M059J (cell line): ENCODE data around the gene DSG3. TPM values are rescaled to one million over a fixed set of nuclear protein-coding genes. Genes with fewer than 3 reads are reported as not detected.
"Not testable (repeated sequence)": the region's sequence is repeated elsewhere in the genome, so short reads cannot be mapped to it uniquely, and the experiment has no call there.

Source experiments
- DNase-seq: peaks from one replicate; pipeline ENCODE4 v3.0.0-alpha.2; 2012; ENCODE audit warnings: low read depth
- total RNA-seq: library from RNA; depleted of rRNA; stranded (reverse); fragments of >200 nt; shearing (Covaris generic); gene quantifications from 2 replicates; pipeline ENCODE4 v1.2.3, GENCODE V29; 2014

The DSG3 gene
- total RNA-seq, 1 experiment from 2014 or later = not detected

GRCh38 chr18:31493171-31493570 is 45.6 kb downstream of the DSG3 start:
- DNase-seq = no peak

- DNase-seq = no peak
These were observed 46.4 kb downstream of the DSG3 start for GRCh38 chr18:31493941-31494340.

GRCh38 chr18:31494705-31495244 is 47.2 kb downstream of the DSG3 start:
- not testable (repeated sequence) for DNase-seq

GRCh38 chr18:31497404-31497835 is 49.9 kb downstream of the DSG3 start:
- no peak for DNase-seq

- peak; percentile 2 for DNase-seq
These were observed 50.5 kb downstream of the DSG3 start, which contains the start of gene DSG2 for GRCh38 chr18:31497836-31498573. DSG2 (plus strand) TSS chr18:31498177; CDS start chr18:31498252, 75 bp downstream.

GRCh38 chr18:31498574-31499524 is 51.3 kb downstream of the DSG3 start:
- no peak for DNase-seq

- DNase-seq = no peak
These were observed 52.6 kb downstream of the DSG3 start for GRCh38 chr18:31500051-31500688.

- no peak for DNase-seq
These were observed 55.5 kb downstream of the DSG3 start for GRCh38 chr18:31503011-31503410.

- no peak for DNase-seq
These were observed 57.1 kb downstream of the DSG3 start for GRCh38 chr18:31504455-31505147.

- DNase-seq = no peak
These were observed 57.6 kb downstream of the DSG3 start for GRCh38 chr18:31505156-31505555.

- DNase-seq = peak; percentile 2
These were observed 58.6 kb downstream of the DSG3 start for GRCh38 chr18:31506024-31506742.

GRCh38 chr18:31507124-31507523 is 59.6 kb downstream of the DSG3 start:
- DNase-seq = not testable (repeated sequence)

GRCh38 chr18:31508781-31509180 is 61.2 kb downstream of the DSG3 start:
- DNase-seq = no peak

- DNase-seq = no peak
These were observed 62.0 kb downstream of the DSG3 start for GRCh38 chr18:31509571-31509970.

GRCh38 chr18:31510319-31510718 is 62.8 kb downstream of the DSG3 start:
- no peak for DNase-seq

GRCh38 chr18:31511098-31511497 is 63.6 kb downstream of the DSG3 start:
- DNase-seq = no peak

GRCh38 chr18:31512203-31512764 is 64.7 kb downstream of the DSG3 start:
- peak; percentile 27 for DNase-seq

- DNase-seq = peak; percentile 58
These were observed 65.8 kb downstream of the DSG3 start for GRCh38 chr18:31513189-31513935.

GRCh38 chr18:31516437-31516836 is 68.9 kb downstream of the DSG3 start:
- DNase-seq = no peak
